ENCODE results near the gene CDON.
"Not testable (repeated sequence)": the region's sequence is repeated elsewhere in the genome, so short reads cannot be mapped to it uniquely, and the experiment has no call there.

CDON gene

GRCh38 chr11:126039485-126040271 is 23.0 kb downstream of the CDON start:
- DNase-seq = no peak

DNA sequence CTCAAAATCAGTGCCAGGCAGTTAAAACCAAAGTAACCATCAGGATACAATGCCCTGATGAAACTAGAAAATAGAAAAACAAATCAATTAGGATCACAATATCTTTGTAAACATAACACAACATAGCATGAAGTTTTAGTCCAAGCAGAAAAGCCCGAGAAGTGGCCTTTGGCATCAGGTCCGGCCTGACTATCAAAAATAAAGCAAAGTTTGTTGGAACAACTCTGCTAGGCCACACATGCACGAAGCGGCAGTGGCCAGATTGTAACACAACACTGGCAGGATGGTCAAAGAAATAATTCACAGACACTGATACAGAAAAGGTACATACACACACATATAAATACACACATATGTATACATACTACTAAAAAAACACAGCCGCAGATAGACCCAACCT is 26.9 kb downstream of the CDON start:
- DNase-seq = no peak

- no peak for DNase-seq
Observed at GRCh38 chr11:126034933-126035425, 27.7 kb downstream of the CDON start.

GRCh38 chr11:126034039-126034932 is 28.4 kb downstream of the CDON start:
- DNase-seq = no peak

GRCh38 chr11:126032375-126032774 is 30.3 kb downstream of the CDON start:
- no peak for DNase-seq

DNA sequence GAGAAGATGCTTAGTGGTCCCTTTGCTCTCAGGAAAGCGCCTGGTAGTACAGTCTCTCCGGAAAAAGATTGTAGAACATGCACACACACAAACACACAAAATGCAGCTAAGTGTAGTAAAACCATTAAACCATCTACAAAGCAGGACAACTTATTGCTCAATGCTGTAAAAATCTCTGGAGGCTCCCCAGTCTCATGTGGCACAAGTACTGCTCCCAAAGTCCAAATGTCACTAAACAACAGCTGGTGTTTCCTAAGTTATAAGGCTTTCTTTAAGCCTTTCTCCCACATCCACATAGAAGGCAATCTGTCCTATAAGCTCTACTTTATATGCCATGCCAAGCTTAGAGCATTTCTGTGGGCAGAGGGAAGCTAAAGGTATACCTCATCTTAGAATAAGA is 32.9 kb downstream of the CDON start:
- no peak for DNase-seq

- no peak for DNase-seq
Observed at GRCh38 chr11:126029237-126029636, 33.4 kb downstream of the CDON start.

DNA sequence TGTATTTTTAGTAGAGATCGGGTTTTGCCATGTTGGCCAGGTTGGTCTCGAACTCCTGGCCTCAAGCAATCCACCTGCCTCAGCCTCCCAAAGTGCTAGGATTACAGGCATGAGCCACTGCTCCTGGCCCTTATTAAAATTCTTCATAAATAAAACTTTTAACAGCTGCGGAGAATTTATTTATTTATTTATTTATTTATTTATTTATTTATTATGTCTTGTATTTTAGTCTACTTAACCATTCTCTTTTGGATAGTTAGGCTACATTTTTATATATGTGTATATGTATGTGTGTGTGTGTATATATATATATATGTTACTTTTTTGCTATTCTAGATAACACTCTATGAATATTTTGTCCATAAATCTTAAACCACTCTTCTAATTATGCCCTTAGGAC is 34.1 kb downstream of the CDON start:
- DNase-seq = not testable (repeated sequence)

GRCh38 chr11:126026579-126026978 is 36.1 kb downstream of the CDON start:
- no peak for DNase-seq

- DNase-seq = no peak
Observed at GRCh38 chr11:126025822-126026221, 36.8 kb downstream of the CDON start.

DNA sequence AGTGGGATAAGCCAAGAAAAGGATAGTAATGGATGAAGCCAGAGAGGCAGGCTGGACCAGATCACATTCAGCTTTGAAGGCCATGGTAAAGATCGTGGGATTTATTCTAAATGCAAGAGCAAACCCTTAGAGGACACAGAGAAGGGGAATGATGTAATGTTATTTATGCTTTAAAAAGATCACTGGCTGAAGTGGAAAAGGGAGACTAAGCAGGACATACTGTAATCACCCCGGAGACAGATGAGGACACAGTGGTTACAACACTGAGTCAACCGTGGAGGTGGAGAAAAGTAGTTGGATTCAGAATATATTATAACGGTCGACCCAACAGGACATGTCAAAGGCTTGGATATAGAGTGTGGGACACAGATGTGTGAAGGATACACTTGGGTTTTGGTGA is 38.5 kb downstream of the CDON start:
- no peak for DNase-seq

DNA sequence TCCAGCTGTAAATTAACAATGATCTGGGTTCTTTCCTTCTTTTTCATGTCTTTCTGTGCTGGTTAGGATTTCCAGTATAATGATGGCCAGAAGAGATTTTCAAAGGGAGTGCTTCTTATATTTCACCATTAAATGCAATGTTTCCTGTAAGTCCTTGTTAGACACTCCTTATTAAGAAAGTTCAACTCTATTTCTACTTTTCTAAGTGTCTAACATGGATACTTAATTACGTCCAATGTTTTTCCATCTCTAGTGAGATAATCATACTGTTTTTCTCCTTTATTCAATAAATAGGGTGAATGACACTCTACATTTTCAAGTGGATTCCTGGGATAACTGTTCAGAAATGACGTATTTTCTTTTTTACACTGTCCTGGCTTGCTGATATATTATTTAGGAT is 49.8 kb downstream of the CDON start:
- DNase-seq = no peak

DNA sequence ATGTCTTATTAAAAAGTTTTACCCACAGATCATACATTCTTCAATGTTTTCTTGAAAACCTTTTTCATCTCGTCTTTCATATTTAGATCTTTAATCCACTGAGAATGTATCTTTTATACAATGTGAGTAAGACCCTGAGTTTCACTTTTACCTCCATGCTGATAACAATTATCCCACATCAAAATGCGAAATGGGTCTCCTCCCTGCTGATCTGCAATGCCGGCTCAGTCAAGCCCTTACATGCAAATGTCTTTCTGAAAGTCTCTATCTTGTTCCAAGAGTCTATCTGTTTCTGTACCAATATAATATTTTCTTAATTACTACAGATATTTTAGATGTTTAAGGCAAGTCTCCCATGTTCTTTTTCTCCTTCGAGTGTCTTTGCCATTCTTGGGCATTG is 50.9 kb downstream of the CDON start:
- no peak for DNase-seq

GRCh38 chr11:126011265-126011664 is 51.4 kb downstream of the CDON start:
- no peak for DNase-seq

- peak; percentile 20 to 23 (median 22) for DNase-seq
Observed at GRCh38 chr11:126008956-126009355, 53.7 kb downstream of the CDON start.

DNA sequence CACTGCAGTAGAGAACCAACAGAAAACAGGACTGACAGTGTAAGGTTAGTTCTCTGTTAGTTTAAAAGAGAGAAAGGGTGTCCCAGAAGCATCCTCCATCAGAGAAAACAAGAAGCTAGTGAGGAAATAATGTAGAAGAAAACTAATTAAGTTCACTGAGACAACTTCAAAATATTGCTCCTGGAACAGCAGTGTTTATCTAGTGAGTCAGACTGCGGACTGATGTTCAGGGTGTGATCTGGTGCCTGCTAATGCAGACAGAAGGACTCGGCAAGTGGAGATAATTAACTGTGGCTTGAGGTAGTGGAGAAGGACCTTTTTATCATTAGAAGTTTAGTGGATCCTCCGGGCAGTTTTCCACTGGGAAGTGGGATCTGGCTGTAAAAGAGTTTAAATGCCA is 55.4 kb downstream of the CDON start:
- no peak for DNase-seq

DNA sequence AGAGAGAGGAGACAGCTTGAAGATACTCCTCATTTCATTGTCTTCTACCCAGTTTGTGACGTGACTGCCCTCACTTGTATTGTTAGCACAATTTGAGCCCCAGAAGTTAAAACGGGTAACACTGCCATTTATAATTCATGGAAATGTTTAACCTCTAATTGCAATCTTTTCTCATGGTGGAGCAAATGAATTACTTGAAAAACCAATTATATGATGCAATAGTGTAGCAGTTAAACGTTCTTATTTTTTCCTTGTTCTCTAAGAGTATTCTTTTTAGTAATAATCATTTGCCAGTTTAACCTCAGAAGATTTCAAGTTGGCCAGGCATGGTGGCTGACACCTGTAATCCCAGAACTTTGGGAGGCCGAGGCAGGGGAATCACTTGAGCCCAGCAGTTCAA is 56.6 kb downstream of the CDON start:
- DNase-seq = no peak

- no peak for DNase-seq
Observed at GRCh38 chr11:126002181-126002580, 60.5 kb downstream of the CDON start.

DNA sequence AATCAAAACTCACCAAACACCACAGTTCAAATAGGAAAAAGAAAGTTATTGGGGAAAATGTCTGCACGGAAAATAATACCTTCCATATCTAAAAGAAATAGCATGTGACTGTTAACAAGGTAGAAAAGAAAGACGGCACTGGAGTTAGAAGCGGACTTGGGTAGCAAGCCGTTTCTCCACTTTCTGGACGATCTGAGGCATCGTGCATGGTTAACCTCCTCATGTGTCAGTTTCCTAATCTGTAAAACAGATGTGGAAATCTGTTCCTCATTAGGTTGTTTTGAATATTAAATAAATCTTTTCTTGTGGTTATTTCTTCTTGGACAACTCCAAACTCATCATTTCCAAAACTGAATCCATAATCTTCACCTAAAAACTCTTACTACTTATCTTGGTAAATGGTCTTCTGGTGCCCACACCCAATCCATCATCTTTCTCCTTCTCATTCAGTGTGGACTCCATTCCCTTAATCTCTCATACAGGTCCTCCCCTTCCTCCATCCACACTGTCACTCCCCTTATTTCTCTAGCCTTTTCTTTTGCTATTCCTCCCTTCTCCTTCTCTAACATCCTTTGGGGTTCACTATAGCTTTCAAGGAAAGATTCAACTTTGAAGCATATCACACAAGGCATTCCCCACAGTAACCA is 63.3 kb downstream of the CDON start:
- DNase-seq = no peak

GRCh38 chr11:125998267-125998666 is 64.4 kb downstream of the CDON start:
- no peak for DNase-seq

DNA sequence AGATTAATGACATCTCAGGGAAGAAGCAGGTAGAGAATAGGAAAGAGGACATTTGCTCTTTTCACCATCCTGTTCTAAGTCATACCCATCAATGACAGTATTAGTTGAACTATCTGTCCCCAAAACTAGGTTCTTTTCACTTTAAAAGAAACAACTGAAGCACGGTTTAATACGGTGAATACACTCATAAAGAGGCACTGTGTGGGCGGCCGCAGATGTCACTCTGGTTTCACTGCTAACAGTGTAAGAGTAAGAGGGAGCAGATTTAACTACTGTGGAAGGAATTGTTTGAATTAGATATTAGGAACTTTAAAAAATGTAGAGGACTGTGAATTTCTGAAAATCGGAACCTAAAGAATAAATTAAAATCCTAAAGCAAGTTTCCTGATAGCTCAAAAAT is 67.4 kb downstream of the CDON start:
- no peak for DNase-seq

DNA sequence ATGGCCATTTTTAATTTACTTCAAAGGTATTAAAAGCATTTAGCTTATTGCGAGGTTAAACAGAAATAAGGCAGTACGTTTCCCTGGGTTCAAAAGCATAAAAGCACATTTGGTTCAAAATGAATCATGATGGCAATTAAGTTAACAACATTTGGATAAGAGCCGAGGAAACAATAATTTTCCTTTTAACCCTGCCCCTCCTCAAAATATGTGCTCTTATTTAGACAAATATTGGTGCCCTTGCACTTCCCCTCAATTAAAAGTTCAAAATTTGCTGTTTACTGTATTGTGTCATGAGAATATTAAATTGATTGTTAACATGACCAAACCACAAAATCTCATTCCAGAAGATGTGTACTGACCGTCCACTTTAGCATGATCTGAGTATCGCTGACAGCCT is 68.2 kb downstream of the CDON start:
- no peak for DNase-seq

GRCh38 chr11:125992893-125993292 is 69.8 kb downstream of the CDON start:
- DNase-seq = no peak

GRCh38 chr11:125990244-125990643 is 72.4 kb downstream of the CDON start:
- DNase-seq = no peak
